HG03066 (cell line): ENCODE data around the gene IFI6.
A peak's percentile ranks its signal among the peaks of the same experiment; 100 is the strongest.

Experiments used
- ATAC-seq: cut with Tn5 transposase; IDR thresholded peaks from one replicate; pipeline ENCODE4 v1.9.1; 2021; ENCODE audit warnings: low read depth; ENCODE audit not compliant: unreplicated experiment

The IFI6 gene

DNA sequence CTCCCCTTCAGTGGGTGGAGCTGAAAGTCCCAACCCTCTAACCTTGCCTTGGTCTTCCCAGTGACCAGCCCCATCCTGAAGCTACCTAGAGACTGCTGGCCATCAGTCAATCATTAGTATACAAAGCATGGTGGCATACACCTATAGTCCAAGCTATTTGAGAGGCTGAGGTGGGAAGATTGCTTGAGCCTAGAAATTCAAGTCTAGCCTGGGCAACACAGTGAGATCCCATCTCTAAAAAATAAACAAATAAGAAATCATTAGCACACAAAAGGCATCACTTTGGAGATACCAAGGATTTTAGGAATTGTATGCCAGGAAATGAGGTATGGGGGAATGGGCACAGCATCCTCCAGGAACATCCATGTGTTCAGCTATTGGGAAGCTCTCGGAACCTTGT, 4.4 kb upstream of the IFI6 start:
- ATAC-seq: no peak

DNA sequence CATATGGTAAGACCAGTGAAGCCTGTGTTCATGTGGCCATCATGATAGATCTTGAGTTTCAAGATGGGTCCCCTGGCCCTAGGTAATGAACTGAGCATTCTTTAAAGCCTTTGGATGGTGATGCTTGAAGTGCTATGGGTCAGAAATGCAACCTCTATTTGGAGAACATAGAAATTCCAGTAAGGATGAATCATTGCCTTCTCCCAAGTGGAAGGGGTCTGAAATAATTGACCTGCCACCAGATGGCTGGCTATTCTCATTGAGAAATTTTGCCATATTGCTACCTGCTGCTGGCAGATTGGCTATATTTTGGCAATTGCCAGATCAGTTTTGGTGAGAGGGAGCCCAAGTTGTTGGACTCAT, 739 bp upstream of the IFI6 start:
- ATAC-seq: no peak

DNA sequence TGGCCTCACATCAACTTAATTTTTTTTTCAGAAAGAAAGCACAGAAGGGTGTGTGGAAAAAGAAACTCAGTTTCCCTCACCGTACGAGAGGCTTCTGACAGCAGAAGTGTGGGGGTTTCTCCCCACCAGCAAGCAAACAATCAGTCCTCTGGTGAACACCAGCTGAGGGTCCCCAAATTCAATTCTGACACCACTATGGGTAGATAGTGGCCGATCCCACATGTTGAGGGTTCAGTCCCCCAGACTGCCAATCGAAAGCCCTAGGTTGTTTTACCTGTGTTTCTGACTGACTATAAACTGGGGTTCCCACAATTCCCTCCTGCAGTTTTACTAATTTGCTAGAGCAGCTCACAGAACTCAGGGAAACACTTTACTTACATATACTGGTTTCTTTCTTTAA, 2.1 kb downstream of the IFI6 start:
- no peak for ATAC-seq

DNA sequence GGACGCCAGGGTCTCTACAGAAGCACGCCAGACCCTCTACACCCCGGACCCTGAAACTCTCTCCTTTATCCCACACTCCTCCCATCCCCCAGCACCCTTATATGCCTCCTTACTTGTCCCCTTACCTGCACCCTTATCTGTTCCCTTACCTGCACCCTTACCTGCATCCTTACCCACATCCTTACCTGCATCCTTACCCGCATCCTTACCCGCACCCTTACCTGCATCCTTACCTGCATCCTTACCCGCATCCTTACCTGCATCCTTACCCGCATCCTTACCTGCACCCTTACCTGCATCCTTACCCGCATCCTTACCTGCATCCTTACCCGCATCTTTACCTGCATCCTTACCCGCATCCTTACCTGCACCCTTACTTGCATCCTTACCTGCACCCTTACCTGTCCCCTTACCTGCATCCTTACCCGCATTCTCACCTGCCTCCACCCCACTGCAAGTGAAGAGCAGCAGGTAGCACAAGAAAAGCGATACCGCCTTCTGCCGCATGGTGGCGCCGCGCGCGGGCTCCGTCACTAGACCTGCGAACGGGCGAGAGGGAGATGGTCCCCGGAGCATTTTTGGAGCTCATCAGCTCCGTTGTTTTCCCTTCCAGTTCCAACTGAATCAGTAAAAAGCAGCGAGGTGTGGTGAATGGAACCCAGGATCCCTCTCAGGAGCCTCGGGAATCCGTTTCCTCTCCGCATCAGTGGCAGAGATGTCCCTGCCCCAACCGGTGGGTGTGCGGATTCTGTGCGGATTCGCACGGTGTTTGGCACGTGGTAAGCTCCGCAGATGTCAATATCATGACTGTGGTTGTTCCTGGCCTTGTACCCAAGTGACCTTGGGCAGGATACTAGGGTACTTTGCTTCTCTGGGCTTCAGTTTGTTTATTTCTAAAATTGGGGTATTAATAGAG, 2.9 kb downstream of the IFI6 start:
- ATAC-seq: no peak

DNA sequence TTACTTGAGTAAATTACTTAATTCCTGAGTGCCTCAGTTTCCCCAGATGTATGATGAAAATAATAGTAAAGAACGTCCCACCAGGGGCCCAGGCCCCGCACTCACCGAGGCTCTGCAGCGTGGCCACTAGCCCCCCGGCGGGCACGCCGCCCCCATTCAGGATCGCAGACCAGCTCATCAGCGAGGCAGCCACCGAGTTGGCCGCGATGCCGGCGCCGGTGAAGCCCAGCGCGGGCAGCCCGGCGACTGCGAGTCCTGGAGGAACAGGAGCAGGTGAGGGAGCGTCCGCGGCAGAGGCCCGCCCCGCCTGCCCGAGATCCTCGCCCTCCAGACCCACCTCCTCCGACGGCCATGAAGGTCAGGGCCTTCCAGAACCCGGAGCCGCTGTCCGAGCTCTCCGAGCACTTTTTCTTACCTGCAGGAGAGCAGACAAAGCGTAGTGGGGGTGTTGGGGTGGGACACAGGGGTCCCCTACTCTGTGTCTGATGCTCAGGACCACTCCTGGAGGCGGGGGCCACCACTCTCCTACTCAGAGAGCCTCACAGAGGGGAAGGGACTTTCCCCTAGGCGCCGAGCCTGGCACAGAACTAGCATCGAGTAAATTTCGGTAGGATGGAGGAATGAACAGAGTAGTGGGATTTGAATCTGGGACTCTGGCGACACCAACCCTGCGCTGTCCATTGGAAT, 3.7 kb downstream of the IFI6 start:
- no peak for ATAC-seq

DNA sequence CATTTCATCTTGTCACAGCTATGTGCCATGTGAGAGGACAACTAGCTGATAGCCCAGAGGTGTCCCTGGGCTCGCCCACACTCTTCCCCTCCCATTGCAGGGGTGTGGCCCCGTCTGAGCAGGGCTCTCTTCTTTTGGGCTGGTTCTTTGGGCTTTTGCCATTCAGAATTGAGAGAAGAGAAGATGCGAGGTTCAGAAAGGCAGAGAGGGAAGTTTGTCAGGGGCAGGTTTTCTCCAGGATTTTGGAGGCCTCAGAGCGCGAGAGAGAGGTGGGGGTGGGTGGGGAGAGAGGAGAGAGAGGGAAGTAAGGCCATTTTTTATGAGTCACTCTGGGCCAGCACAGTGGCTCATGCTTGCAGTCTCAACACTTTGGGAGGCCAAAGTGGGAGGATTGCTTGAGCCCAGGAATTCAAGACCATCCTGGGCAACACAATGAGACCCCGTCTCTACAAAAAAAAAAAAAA, 5.2 kb downstream of the IFI6 start:
- no peak for ATAC-seq

DNA sequence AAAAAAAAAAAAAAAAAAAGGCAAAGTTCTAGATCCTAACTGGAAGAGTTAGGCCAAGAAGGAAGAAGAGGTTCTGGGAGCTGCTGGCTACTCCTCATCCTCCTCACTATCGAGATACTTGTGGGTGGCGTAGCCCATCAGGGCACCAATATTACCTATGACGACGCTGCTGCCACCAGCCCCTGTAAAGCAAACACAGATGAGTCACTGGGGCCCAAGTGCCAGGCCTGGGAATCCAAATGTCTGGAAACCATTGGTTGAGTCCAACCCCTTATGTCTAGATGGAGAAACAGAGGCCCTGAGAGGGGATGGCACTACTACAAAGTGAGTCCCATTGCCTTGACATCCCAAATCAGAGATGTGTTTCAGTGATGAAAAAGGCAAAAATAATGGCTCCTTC, 5.7 kb downstream of the IFI6 start:
- ATAC-seq: no peak

DNA sequence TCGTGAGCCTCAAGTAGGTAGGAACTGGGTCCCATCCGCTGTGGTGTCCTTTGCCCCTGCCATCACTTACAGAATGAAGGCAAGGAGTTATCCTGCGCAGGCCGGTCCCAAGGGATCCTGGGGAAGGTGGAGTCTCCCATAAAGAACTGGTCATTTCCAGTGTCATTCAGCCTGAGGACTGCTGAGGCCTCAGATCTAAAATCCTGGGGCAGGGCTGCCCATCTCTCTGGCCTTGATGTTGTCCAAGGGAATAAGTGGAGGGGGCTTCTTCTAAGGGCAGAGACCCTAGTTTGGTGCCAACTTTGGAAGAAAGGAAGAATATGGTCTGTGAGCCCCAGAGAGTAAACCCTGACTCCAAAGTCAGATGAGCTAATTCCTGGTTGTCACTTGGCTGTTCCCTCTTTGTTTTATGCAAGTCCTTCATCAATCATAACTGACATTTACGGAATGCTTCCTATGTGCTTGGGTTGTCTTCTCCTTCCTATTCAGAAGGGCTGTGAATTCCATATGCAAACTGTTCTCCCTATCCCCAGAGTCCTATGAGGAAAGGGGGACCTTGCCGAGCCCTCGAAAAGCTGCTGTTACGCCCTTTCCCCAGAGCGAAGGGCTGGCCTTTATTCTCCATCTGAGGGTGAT, 6.9 kb downstream of the IFI6 start:
- ATAC-seq: no peak

DNA sequence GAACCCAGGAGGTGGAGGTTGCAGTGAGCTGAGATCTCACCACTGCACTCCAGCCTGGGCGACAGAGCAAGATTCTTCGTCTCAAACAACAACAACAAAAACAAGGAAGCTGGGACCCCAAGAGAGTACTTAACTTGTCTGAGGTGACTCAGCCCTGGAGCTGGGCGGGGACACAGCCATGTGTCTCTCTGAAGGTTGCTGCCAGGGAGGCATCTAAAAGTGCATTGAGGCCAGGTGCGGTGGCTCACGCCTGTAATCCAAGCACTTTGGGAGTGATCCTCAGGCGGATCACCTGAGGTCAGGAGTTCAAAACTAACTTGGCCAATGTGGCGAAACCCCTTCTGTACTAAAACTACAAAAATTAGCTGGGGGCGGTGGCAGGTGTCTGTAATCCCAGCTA, 7.7 kb downstream of the IFI6 start:
- ATAC-seq: no peak

DNA sequence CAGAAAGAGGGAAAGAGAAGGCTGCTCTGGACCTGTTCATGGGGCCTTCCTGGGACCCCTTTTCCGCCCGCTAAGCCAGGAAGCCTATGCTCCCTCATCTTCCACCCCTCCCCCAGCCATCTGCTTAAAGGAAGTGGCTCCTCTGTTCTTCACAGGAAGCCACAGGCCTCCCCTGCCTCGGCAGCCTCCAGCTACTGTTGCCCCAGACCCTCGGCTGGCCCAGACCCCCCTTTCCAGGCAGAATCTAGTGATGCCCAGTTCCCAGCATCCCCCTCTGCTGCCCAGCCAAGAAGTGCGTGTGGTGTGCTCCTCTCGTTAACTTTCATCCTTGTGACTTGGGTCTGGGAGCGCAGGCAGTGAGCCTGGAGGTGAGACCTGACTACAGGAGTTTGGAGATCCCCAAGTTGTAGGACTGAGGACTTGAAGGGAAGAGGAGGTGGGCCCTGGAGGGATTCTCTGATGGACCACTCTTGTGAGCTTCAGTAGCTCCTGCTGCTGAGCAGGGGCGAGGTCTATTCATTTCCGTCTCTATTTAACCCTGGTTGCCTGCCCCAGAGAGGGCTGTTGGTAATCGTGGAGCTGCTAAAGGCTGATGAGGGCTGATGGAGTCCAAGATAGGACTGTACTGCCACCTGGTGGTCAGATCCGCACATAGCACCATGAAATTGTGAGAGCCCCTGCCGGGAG, 9.1 kb downstream of the IFI6 start:
- ATAC-seq: no peak

DNA sequence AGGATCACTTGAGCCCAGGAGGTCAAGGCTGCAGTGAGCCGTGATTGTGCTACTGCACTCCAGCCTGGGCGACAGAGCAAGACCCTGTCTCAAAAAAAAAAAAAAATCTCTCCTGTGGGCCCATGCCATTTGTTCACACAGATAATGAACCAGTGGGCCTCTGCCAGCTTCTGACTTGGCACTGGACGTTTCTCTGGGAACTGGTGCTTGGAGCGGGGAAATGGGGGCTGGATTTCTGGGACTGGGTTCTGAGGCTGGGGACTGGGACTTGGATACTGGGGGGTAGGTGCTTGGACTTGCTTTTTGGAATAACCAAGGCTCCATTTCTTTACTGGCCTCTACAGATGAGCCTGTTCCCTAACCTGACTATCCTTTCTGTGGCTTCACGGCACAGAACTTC, 9.7 kb downstream of the IFI6 start:
- ATAC-seq: no peak

DNA sequence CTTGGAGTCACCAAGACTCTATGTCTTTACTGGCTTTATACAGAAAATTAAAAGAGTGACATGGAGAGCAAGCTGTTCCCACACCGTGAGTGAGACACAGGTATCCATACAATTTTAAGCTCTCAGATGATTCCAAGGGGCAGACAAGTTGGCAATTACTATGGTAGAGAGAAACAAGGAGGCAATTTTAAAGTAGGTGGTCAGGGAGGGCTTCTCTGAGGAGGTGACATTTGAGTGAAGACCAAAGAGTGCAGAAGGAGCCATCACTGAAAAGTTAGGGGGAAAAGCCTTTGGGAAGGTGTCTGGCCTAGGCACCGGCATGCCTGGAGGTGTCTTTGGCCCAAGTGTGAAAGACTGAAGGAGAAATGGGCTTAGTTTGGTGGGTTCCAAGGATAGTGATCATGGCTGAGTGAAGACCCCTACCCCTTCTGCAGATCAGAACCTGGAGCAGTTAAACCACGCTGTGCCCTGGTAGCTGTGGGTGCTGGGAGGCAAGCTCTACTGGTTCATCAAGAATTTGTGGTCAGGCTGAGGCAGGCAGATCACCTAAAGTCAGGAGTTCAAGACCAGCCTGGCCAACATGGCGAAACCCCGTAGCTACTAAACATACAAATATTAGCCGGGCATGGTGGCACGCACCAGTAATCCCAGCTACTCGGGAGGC, 10.4 kb downstream of the IFI6 start:
- ATAC-seq: no peak

DNA sequence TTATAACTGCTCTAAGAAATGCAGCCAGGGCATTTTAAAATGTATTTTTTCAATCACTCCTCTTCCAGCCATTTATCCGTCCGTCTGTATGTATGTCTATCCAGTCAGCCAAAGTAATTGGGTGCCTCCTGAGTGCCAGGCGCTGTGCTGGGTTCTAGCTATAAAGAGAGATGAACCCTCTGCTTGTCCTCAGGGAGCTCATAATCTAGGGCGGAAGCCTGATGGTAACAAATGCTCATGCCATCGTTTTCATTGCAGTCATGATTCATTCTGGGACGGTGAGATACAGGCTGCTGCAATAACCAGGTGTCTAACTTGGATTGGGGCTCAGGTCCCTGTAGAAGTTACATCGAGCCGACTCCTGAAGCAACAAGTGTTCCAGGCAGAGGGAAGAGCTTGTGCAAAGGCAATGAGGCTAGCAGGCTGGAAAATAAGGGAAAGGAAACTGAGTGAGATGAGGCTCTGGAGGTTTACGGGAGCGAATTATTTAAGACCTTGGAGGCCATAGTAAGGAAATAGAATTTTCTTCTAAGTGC, 11.6 kb downstream of the IFI6 start:
- ATAC-seq: no peak

DNA sequence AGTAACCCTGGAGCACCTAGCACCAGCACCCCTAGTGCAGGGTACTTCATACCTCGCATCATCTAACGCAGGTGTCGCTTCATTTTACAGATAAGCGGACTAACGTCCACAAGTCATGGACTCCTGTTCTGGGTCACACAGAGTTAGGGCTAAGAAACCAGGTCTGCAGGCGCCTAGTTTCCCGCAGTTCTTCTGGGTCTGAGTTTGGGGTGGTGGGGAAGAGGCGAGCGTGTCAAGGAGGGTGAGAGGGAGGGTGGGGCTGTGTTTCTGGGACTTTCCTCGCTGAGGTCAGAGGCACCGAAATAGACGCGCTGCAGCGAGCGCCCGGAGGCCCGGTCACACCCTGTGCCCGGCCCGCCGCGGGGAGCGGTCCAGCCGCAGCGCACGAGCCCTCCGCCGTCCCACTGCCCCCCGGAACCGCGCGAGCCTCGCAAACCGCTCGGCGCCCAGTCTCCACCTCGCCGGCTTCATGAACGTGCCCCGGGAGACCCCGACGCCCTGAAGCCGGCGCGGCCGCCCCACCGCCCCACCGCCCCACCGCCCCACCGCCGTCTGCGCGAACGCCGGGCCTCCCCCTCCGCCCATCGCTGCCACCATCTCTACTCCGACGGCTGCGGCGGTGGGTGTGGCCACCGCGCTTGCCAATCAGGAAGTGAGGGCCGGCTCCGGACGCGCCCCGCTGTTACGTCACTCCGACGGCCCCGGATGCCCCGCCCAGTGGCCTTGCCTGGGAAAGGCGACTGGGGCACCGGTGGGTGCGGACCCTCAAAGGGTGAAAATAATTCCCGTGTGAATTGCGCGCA, 12.3 kb downstream of the IFI6 start:
- ATAC-seq: peak; percentile 56

DNA sequence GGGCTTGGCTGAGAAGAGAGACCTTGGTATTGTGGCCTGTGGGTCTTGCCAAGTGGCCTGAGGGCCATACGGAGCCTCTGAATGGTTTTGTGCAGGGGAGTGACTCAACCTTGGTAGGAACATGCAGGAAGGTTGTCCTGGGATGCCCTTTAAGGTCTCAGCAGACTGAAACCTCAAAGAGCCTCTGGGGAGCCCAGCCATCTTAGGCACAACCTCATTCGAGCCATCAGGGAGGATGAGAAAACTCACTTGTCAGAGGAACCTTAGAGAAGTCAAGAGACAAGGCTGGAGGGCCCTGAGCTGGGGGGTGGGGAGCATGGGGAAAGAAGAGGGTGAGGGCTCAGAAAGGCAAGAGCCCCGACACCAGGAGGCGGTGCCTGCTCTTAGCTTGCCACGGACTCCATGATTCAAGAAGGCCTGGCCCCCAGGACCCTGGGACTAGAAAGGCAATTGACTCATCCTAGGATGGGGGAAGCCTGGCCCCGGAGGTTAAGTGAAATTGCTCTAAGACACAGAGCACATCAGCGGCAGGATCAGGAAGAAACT, 13.0 kb downstream of the IFI6 start:
- ATAC-seq: peak; percentile 7

DNA sequence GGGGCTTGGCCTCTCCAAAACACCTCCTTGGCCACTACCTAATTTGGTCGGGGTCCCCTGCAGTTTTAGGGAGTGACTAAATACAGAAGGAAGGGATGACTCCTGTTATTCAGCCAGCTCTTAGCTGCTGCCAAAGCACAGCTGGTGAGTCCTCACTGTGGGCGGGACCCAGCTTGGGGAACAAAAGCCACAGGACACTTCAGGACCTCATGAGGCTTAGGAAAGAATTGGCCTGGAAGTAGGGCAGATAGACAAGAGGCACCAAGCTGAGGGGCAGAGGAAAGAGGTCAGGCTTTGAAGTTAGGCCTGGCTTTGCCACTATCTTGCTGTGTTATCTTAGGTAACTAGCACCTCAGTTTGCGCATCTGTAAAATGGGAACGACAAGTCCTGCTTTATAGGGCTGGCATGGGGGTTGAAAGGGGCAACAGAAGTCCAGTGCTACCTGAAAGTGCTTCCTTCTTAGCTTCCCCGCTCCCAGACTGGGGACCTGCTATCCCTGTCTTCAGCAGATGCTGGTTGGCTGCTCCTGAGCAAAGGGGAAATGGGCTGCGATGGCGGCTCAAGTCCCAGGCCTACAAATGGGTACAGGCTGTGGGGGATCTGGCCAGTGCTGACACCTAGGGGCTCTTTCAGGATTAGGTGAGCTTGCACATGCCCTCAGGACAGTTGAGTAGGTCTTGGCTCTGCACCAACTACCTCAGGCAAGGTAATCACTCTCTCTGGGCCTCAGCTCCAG, 15.7 kb downstream of the IFI6 start:
- ATAC-seq: no peak

DNA sequence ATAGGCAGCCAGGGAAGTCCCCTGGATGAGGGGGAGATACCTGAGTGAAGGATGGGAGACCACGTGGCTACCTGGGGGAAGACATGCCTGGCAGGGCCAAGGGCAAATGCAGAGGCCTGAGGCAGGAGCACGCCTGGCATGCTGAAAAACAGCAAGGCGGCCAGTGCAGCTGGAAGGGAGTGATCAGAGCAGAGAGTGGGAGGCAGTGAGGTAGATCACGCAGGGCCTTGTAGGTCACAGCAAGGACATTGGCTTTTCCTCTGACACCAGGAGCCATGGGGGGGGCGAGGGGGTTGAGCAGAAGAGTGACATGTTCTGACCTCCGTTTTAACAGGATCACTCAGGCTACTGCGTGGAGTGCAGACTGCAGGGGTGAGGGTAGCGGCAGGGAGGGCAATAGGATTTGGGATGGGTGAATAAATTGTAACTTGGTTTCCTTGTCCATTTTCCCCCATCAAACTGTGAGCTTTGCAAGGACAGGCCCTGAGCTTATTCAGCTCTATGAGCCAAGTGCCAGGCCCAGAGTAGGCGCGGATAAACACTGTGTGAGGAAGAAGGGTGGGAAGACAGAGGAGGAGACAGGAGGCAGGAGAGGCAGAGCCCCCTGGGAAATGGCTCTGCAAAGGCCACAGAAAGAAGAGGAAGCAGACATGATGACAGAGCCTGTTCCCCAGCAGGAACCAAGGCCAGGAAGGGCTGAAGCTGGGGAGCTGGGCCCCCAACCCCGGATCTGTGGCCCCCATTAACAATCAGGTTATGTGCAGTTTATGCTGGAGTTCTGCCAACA, 16.6 kb downstream of the IFI6 start:
- ATAC-seq: no peak
